ENCODE measurements around the gene SLC1A1. TPM values are rescaled to one million over a fixed set of nuclear protein-coding genes. Genes with fewer than 3 reads are reported as not detected.

The SLC1A1 gene
- total and polyA plus RNA-seq, 2 experiments from 2014 or later = 3.7 to 8.2 TPM

- no peak for TF ChIP-seq ZNF462 (CRISPR knock-in tag; IDR thresholded peaks at IDR 0.05)
- no peak for TF ChIP-seq JUNB (IDR thresholded peaks at IDR 0.05; ENCODE audit: unreplicated experiment)
- TF ChIP-seq, protein P1, sequence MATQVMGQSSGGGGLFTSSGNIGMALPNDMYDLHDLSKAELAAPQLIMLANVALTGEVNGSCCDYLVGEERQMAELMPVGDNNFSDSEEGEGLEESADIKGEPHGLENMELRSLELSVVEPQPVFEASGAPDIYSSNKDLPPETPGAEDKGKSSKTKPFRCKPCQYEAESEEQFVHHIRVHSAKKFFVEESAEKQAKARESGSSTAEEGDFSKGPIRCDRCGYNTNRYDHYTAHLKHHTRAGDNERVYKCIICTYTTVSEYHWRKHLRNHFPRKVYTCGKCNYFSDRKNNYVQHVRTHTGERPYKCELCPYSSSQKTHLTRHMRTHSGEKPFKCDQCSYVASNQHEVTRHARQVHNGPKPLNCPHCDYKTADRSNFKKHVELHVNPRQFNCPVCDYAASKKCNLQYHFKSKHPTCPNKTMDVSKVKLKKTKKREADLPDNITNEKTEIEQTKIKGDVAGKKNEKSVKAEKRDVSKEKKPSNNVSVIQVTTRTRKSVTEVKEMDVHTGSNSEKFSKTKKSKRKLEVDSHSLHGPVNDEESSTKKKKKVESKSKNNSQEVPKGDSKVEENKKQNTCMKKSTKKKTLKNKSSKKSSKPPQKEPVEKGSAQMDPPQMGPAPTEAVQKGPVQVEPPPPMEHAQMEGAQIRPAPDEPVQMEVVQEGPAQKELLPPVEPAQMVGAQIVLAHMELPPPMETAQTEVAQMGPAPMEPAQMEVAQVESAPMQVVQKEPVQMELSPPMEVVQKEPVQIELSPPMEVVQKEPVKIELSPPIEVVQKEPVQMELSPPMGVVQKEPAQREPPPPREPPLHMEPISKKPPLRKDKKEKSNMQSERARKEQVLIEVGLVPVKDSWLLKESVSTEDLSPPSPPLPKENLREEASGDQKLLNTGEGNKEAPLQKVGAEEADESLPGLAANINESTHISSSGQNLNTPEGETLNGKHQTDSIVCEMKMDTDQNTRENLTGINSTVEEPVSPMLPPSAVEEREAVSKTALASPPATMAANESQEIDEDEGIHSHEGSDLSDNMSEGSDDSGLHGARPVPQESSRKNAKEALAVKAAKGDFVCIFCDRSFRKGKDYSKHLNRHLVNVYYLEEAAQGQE (IDR thresholded peaks at IDR 0.05; ENCODE audit: unreplicated experiment) = no peak
- no peak for TF ChIP-seq ZNF331 (CRISPR knock-in tag; IDR thresholded peaks at IDR 0.05; ENCODE audit: low read depth)
- TF ChIP-seq CREB1 (CRISPR knock-in tag; IDR thresholded peaks at IDR 0.05; ENCODE audit: low read depth) = no peak
These were observed 29.8 kb downstream of the SLC1A1 start (continued) for GRCh38 chr9:4520055-4520454.

- H2AFZ ChIP-seq = no peak overlapping the region
- H3K4me1 ChIP-seq (ENCODE audit: insufficient read depth) = peaks cover 2% of the 10 kb centered on the region; the same call in 1 of the 2 replicates
- no peaks in the 10 kb centered on the region for H3K27me3 ChIP-seq (ENCODE audit: insufficient read depth)
- Mint-ChIP-seq H3K27ac (no peak overlapping the region), H3K9me3 (peaks cover 23% of the 10 kb centered on the region), H3K4me3 (no peak overlapping the region), H3K27me3 (ENCODE audit: insufficient read depth, low read depth, poor library complexity) (peaks cover 4% of the 10 kb centered on the region), H3K4me1 (peaks cover 19% of the 10 kb centered on the region), H3K36me3 (ENCODE audit: low read depth) (peaks cover 10% of the 10 kb centered on the region)
- DNase-seq (ENCODE audit: low spot score) (no peak), ATAC-seq (no peak)
- no peak overlapping the region for H3K4me3 ChIP-seq
- 0 out of 2 replicates have a peak, but pooled peaks cover 3% of the 10 kb centered on the region for H3K9me2 ChIP-seq (ENCODE audit: insufficient read depth)
- H3K79me2 ChIP-seq (replicated peaks; ENCODE audit: insufficient read depth) = no peaks in the 10 kb centered on the region
- H3K27ac ChIP-seq (ENCODE audit: low read depth) = no peak overlapping the region
- H3F3A ChIP-seq (replicated peaks; ENCODE audit: low read depth) = no peaks in the 10 kb centered on the region
- no peaks in the 10 kb centered on the region for H4K20me1 ChIP-seq (replicated peaks; ENCODE audit: insufficient read depth)
- no peak overlapping the region for H3K4me2 ChIP-seq
- no peaks in the 10 kb centered on the region; the same call in 1 of the 2 replicates for H3K36me3 ChIP-seq (ENCODE audit: insufficient read depth)
- no peak for TF ChIP-seq EZH2phosphoT487 (IDR thresholded peaks at IDR 0.05; ENCODE audit: unreplicated experiment)
- TF ChIP-seq, protein P2, sequence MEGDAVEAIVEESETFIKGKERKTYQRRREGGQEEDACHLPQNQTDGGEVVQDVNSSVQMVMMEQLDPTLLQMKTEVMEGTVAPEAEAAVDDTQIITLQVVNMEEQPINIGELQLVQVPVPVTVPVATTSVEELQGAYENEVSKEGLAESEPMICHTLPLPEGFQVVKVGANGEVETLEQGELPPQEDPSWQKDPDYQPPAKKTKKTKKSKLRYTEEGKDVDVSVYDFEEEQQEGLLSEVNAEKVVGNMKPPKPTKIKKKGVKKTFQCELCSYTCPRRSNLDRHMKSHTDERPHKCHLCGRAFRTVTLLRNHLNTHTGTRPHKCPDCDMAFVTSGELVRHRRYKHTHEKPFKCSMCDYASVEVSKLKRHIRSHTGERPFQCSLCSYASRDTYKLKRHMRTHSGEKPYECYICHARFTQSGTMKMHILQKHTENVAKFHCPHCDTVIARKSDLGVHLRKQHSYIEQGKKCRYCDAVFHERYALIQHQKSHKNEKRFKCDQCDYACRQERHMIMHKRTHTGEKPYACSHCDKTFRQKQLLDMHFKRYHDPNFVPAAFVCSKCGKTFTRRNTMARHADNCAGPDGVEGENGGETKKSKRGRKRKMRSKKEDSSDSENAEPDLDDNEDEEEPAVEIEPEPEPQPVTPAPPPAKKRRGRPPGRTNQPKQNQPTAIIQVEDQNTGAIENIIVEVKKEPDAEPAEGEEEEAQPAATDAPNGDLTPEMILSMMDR (conservative IDR thresholded peaks at IDR 0.05; ENCODE audit: low read depth in 2 of 2) = no peak
- TF ChIP-seq, protein P3, sequence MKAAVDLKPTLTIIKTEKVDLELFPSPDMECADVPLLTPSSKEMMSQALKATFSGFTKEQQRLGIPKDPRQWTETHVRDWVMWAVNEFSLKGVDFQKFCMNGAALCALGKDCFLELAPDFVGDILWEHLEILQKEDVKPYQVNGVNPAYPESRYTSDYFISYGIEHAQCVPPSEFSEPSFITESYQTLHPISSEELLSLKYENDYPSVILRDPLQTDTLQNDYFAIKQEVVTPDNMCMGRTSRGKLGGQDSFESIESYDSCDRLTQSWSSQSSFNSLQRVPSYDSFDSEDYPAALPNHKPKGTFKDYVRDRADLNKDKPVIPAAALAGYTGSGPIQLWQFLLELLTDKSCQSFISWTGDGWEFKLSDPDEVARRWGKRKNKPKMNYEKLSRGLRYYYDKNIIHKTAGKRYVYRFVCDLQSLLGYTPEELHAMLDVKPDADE (IDR thresholded peaks at IDR 0.05) = no peak
- TF ChIP-seq, protein P1 (IDR thresholded peaks at IDR 0.05; ENCODE audit: unreplicated experiment) = no peak
These were observed 40.1 kb downstream of the SLC1A1 start for GRCh38 chr9:4530375-4530774.
